ENCODE data around the gene SAV1. TPM values are rescaled to one million over a fixed set of nuclear protein-coding genes. Genes with fewer than 3 reads are reported as not detected.
A peak's percentile ranks its signal among the peaks of the same experiment; 100 is the strongest.

SAV1 gene
- total RNA-seq, 1 experiment from 2014 or later: 35.2 TPM

DNA sequence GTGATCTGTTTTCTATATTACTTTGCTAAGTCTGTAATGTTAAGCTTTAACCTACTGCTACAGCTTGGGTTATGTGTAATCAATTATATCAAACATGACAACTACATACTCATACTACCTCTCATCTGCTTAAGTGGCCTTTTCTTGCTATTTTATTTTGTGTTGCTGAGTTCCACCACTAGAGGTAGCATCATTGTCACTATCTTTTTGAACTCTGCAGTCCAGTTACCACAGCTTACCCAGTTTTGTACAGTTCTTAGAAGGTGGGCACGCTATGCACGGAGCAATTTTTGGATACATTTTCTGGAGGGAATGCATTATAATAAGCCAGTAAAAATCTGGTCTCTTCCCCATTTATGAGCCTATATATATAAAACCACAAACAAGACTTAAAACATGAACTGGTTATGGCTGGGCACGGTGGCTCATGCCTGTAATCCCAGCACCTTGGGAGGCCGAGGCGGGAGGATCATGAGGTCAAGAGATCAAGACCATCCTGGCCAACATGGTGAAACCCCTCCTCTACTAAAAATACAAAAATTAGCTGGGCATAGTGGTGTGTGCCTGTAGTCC is 48.5 kb downstream of the SAV1 start:
- peak; percentile 62 for DNase-seq (ENCODE audit: low spot score)
- Histone ChIP-seq H3K4me1 (ENCODE audit: insufficient read depth, low read length, poor library complexity, severe bottlenecking) (peaks cover 7% of the 10 kb centered on the region), H3K27me3 (replicated peaks; ENCODE audit: insufficient read depth, low read depth, low read length, poor library complexity) (no peaks in the 10 kb centered on the region), H3K27ac (ENCODE audit: low read depth, low read length, poor library complexity, severe bottlenecking) (no peak overlapping the region), H3K4me3 (ENCODE audit: low read depth, low read length, poor library complexity, severe bottlenecking) (no peak overlapping the region), H3K9me3 (ENCODE audit: low read depth, low read length, poor library complexity, severe bottlenecking) (no peaks in the 10 kb centered on the region), H3K36me3 (ENCODE audit: insufficient read depth, low read length, poor library complexity, severe bottlenecking) (no peaks in the 10 kb centered on the region)
- no peak for TF ChIP-seq EZH2 (IDR thresholded peaks at IDR 0.05; ENCODE audit: borderline replicate concordance, low read depth, low read length, poor library complexity, severe bottlenecking)
- TF ChIP-seq, protein P1, sequence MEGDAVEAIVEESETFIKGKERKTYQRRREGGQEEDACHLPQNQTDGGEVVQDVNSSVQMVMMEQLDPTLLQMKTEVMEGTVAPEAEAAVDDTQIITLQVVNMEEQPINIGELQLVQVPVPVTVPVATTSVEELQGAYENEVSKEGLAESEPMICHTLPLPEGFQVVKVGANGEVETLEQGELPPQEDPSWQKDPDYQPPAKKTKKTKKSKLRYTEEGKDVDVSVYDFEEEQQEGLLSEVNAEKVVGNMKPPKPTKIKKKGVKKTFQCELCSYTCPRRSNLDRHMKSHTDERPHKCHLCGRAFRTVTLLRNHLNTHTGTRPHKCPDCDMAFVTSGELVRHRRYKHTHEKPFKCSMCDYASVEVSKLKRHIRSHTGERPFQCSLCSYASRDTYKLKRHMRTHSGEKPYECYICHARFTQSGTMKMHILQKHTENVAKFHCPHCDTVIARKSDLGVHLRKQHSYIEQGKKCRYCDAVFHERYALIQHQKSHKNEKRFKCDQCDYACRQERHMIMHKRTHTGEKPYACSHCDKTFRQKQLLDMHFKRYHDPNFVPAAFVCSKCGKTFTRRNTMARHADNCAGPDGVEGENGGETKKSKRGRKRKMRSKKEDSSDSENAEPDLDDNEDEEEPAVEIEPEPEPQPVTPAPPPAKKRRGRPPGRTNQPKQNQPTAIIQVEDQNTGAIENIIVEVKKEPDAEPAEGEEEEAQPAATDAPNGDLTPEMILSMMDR (conservative IDR thresholded peaks at IDR 0.05; ENCODE audit: low read depth, low read length): peak; percentile 74
- intact Hi-C loops (cut with micrococcal nuclease; ENCODE audit: unreplicated experiment): loop anchor here (5.0 kb wide), 2 partner anchors 93 to 153 kb away; no protein-coding TSS in a partner anchor
- CTCF ChIA-PET: interaction anchor here (0.6 to 2.1 kb wide), 2 partner anchors 95 to 216 kb away, joined by 3 to 6 read pairs; no protein-coding TSS in a partner anchor
- POLR2A ChIA-PET (ENCODE audit: low non-redundant PET): interaction anchor here (0.5 kb wide), 1 partner anchor 8 kb away, joined by 3 read pairs; no protein-coding TSS in a partner anchor
- no TSS peak for BruUV-seq (replicated peaks)

DNA sequence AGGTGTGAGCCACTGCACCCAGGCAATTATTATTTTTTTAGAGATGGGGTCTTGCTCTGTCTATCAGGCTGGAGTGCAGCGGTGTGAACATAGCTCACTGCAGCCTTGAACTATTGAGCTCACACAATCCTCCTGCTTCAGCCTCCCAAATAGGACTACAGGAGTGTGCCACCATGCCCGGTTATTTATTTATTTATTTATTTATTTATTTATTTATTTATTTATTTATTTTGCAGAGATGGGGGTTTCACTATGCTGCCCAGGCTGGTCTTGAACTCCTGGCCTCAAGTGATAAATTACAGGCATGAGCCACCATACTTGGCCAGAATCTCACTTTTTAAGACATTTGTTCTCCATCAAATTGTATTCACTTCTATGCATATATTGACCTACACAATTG is 51.8 kb downstream of the SAV1 start:
- BruUV-seq (replicated peaks): no TSS peak
- Histone ChIP-seq H3K27ac (ENCODE audit: low read depth, low read length, poor library complexity, severe bottlenecking) (no peak overlapping the region), H3K27me3 (replicated peaks; ENCODE audit: insufficient read depth, low read depth, low read length, poor library complexity) (no peaks in the 10 kb centered on the region), H3K4me1 (ENCODE audit: insufficient read depth, low read length, poor library complexity, severe bottlenecking) (peaks cover 14% of the 10 kb centered on the region), H3K36me3 (ENCODE audit: insufficient read depth, low read length, poor library complexity, severe bottlenecking) (no peaks in the 10 kb centered on the region), H3K4me3 (ENCODE audit: low read depth, low read length, poor library complexity, severe bottlenecking) (no peak overlapping the region), H3K9me3 (ENCODE audit: low read depth, low read length, poor library complexity, severe bottlenecking) (no peaks in the 10 kb centered on the region)
- TF ChIP-seq, protein P1 (conservative IDR thresholded peaks at IDR 0.05; ENCODE audit: low read depth, low read length): no peak
- TF ChIP-seq EZH2 (IDR thresholded peaks at IDR 0.05; ENCODE audit: borderline replicate concordance, low read depth, low read length, poor library complexity, severe bottlenecking): no peak
- CTCF ChIA-PET: no interaction called here
- intact Hi-C loops (cut with micrococcal nuclease; ENCODE audit: unreplicated experiment): loop anchor here (5.0 kb wide), 2 partner anchors 96 to 156 kb away; no protein-coding TSS in a partner anchor
- POLR2A ChIA-PET (ENCODE audit: low non-redundant PET): no interaction called here
- no peak for DNase-seq (ENCODE audit: low spot score)

DNA sequence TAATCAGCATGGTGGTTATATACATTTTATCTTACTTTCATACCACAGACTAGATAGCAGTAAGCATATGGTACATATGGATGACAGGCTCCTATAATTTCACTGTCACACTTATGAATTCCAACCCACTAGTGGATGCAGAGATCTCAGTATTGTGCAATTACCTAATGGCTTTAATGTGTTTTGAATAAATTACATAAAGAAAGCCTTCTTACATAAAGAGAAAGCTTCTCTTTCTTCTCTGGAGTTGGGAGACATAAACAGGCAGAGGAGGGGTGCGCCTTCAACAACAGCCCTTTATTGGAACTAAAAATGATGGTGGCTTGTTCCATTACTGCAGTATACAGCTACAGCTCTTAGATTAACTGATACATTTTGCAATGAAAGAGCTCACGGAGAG is 52.6 kb downstream of the SAV1 start:
- H3K9me3 ChIP-seq (ENCODE audit: low read depth, low read length, poor library complexity, severe bottlenecking): no peaks in the 10 kb centered on the region
- intact Hi-C loops (cut with micrococcal nuclease; ENCODE audit: unreplicated experiment): loop anchor here (5.0 kb wide), 2 partner anchors 97 to 157 kb away; no protein-coding TSS in a partner anchor
- no TSS peak for BruUV-seq (replicated peaks)
- no peaks in the 10 kb centered on the region for H3K36me3 ChIP-seq (ENCODE audit: insufficient read depth, low read length, poor library complexity, severe bottlenecking)
- ChIA-PET CTCF (interaction anchor here (0.5 to 0.9 kb wide), 2 partner anchors 99 to 245 kb away, joined by 4 read pairs; no protein-coding TSS in a partner anchor), POLR2A (ENCODE audit: low non-redundant PET) (no interaction called here)
- peak; percentile 48 for DNase-seq (ENCODE audit: low spot score)
- H3K4me3 ChIP-seq (ENCODE audit: low read depth, low read length, poor library complexity, severe bottlenecking): no peak overlapping the region
- TF ChIP-seq, protein P1 (conservative IDR thresholded peaks at IDR 0.05; ENCODE audit: low read depth, low read length): no peak
- no peak for TF ChIP-seq EZH2 (IDR thresholded peaks at IDR 0.05; ENCODE audit: borderline replicate concordance, low read depth, low read length, poor library complexity, severe bottlenecking)
- no peak overlapping the region for H3K27ac ChIP-seq (ENCODE audit: low read depth, low read length, poor library complexity, severe bottlenecking)
- H3K27me3 ChIP-seq (replicated peaks; ENCODE audit: insufficient read depth, low read depth, low read length, poor library complexity): no peaks in the 10 kb centered on the region
- peaks cover 14% of the 10 kb centered on the region for H3K4me1 ChIP-seq (ENCODE audit: insufficient read depth, low read length, poor library complexity, severe bottlenecking)
